Activated naive CD4-positive, alpha-beta T cell treated with anti-CD3 and anti-CD28 coated beads, Interleukin-2, amount 50 U/mL, for 72 hours (primary cell): ENCODE results near the gene CD83. TPM values are rescaled to one million over a fixed set of nuclear protein-coding genes. Genes with fewer than 3 reads are reported as not detected.

Experiments used
- ATAC-seq, 2 donors: fragments of 150-1000 bp; cut with Tn5 transposase; 2 replicates each; pipeline ENCODE4 v1.10.0; 2021; ENCODE audit warnings: mild to moderate bottlenecking in 2 of 2, moderate library complexity in 2 of 2
- DNase-seq, 2 donors: peaks; one replicate each; pipeline ENCODE4 v3.0.0; 2021 to 2022; ENCODE audit warnings: low spot score in 2 of 2
- H3K27ac Mint-ChIP-seq, 2 donors: one replicate each; pipeline ENCODE4 v1.8.0; 2022; ENCODE audit warnings: mild to moderate bottlenecking in 2 of 2, mixed read lengths in 2 of 2
- H3K36me3 Mint-ChIP-seq, 2 donors: one replicate each; pipeline ENCODE4 v1.8.0; 2022; ENCODE audit warnings: mixed read lengths in 2 of 2
- H3K9me3 Mint-ChIP-seq, 2 donors: one replicate each; pipeline ENCODE4 v1.8.0; 2022; ENCODE audit warnings: mixed read lengths in 2 of 2
- total RNA-seq, 2 donors: library from RNA; stranded (reverse); gene quantifications; one replicate each; pipeline ENCODE4 v1.2.3, GENCODE V29; 2022

CD83 gene
- total RNA-seq, 2 donors from 2014 or later, result 8.9 to 13.8 TPM

DNA sequence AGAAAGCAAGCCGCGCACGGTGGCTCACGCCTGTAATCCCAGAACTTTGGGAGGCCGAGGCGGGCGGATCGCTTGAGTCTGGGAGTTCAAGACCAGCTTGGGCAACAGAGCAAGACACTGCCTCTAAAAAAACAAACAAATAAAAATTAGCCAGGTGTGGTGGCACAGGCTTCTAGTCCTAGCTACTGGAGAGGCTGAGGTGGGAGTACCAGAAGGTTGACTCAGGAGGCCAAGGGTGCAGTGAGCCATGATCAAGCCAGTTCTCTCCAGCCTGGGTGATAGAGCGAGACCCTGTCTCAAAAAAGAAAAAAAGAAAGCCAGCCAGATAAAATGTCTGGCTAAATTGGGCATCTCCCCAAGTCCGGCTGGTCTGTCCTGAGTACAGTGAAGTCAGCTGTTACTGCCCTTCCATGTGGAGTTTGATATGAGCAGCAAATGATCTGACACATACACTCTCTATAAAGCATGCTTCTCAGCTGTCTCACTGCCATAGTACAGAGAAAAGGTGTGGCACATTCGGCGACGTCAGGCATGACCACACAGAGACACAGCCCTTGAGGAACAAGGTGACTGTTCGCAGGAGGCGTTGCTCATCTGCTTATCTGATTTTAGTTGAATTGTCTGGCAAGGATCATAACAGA is 13.0 kb downstream of the CD83 start:
- no peaks in the 10 kb centered on the region for H3K9me3 Mint-ChIP-seq
- DNase-seq, result no peak
- H3K27ac Mint-ChIP-seq, result peak overlapping the region; percentile 11 to 32
- peaks cover 31 to 41% of the 10 kb centered on the region in 2 donors for H3K36me3 Mint-ChIP-seq
- no peak for ATAC-seq

GRCh38 chr6:14131579-14131978 is 14.0 kb downstream of the CD83 start:
- Mint-ChIP-seq H3K36me3 (peaks cover 38 to 48% of the 10 kb centered on the region in 2 donors), H3K27ac (no peak overlapping the region), H3K9me3 (no peaks in the 10 kb centered on the region)
- no peak for ATAC-seq
- no peak for DNase-seq

DNA sequence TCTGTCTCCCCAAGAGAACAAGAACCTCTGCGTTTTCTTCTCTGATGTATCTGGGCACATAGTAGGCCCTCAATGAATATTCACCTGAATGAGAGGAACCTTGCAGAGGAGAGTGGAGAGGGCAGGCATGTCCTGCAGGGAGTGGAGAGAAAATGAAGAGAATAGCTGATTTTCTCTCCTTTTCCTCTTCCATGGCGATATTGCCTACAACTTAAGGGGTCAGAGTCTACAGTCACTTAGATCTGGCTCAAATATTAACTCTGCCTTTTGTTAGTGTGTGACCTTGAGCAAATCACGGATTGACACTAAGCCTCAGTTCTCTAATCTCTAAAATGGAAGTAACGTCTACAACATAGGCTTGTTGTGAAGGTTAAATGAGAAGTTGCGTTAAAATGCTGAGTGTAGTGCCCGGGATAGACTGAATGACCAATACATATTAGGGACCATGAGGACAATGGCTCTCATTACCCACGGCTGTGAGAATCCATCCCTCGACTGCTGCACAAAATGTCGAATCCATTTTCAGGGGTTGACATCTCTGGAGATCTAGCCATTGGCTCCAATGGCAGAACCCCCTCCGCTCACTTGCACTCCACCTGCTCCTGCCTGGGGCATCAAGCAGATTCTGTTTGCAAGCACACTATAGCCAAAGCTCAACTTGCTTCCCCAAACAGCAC is 14.8 kb downstream of the CD83 start:
- Mint-ChIP-seq H3K36me3 (peaks cover 38 to 48% of the 10 kb centered on the region in 2 donors), H3K27ac (no peak overlapping the region), H3K9me3 (no peaks in the 10 kb centered on the region)
- no peak for DNase-seq
- ATAC-seq, result no peak

DNA sequence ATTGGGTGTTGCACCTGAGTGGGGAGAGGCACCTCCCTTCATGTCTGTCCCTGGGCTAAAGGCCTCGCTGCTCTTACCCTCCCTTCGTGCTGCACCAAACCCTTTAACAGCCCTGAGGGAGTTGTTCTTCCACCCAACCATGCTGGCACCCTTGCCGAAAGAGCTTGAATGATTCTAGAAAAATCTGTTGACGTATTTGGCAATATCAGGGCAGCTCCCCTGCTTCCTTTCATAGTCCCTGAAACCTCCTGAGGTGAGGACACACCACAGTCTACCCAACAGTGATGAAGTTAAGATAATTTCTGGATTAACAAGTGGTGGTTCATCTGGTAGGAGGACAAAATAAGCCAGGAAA is 15.3 kb downstream of the CD83 start:
- Mint-ChIP-seq H3K36me3 (peaks cover 38 to 48% of the 10 kb centered on the region in 2 donors), H3K9me3 (no peaks in the 10 kb centered on the region), H3K27ac (no peak overlapping the region)
- ATAC-seq, result no peak
- DNase-seq, result no peak

DNA sequence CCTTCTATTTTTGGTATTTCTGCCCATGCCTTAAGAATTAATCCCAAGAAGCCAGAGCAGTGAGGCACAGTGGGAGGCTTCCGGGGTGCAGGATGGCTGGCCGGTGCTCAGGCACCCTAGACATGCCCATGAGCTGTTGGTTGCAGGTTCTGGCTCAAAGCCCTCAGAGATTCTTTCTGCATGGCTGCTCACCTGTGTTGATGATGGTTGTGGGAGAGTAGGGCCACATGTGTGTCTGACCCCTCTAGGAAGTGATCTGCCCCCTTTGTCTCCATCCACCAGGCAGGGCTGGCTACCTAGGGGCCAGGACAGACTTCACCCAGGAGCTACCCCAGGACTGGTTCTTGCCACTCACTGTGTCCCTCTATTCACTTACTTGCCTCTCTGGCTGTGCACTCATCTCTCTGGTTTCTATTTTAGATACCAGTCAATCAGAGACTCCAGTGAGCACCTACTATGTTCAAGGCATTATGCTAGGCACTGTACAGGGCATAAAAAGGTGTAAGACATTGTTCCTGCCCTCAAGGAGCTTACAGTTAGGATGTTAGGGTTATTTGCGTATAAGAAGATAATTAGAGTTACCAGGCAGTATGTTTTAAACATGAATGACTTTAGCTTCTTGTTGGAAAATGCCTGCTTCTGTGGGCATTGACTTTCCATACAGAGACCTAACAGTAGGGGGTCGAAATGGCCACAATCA is 16.8 kb downstream of the CD83 start:
- DNase-seq, result no peak
- Mint-ChIP-seq H3K36me3 (peaks cover 38 to 48% of the 10 kb centered on the region in 2 donors), H3K9me3 (no peaks in the 10 kb centered on the region), H3K27ac (peak overlapping the region; percentile 41 to 42)
- ATAC-seq, result no peak

DNA sequence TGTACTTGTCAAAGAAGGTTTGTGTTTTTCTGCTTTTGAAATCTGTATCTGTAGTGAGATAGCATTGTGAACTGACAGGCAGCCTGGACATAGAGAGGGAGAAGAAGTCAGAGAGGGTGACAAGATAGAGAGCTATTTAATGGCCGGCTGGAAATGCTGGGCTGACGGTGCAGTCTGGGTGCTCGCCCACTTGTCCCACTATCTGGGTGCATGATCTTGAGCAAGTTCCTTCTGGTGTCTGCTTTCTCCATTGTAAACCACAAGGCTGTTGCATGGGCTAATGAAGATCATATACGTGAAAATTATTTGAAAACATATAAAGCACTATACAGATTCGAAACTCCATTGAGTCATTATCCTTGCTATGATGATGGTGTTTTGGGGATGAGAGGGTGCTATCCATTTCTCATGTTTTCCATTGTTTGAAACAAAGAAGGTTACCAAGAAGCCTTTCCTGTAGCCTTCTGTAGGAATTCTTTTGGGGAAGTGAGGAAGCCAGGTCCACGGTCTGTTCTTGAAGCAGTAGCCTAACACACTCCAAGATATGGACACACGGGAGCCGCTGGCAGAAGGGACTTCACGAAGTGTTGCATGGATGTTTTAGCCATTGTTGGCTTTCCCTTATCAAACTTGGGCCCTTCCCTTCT is 18.4 kb downstream of the CD83 start:
- peak in 1 of 2 donors; percentile 37 for ATAC-seq
- H3K27ac Mint-ChIP-seq, result no peak overlapping the region
- no peaks in the 10 kb centered on the region for H3K9me3 Mint-ChIP-seq
- no peak for DNase-seq
- H3K36me3 Mint-ChIP-seq, result peaks cover 36 to 45% of the 10 kb centered on the region in 2 donors

DNA sequence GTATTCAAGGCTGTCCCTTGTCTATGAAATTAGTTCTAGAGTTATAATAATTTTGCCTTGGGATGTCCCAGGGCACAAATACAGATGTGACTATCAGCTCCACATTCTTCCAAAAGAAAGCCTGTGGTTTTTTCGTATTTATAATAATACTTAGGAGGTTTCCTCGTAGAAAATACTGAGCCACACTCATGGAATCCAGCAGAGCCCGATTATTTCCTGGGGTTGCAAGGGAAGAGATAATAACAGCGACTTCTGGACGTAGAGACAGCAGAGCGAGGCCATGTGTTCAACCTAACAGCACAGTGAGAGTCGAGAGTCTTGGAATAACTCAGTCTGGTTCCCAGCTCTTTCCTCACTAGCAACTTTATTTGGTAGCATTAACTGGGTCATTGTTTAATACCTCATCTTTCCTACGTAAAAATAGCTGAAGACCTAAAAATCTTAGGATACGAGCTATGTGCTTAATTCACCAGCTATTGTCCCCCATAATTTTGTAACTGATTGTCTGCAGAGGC is 21.2 kb downstream of the CD83 start:
- H3K9me3 Mint-ChIP-seq, result no peaks in the 10 kb centered on the region
- DNase-seq (no peak), ATAC-seq (no peak)
- H3K36me3 Mint-ChIP-seq, result peaks cover 21 to 25% of the 10 kb centered on the region in 2 donors
- peak overlapping the region in 1 of 2 donors; percentile 48 for H3K27ac Mint-ChIP-seq

- ATAC-seq, result no peak
- no peaks in the 10 kb centered on the region for H3K36me3 Mint-ChIP-seq
- no peak overlapping the region for H3K27ac Mint-ChIP-seq
- no peak for DNase-seq
- no peaks in the 10 kb centered on the region for H3K9me3 Mint-ChIP-seq
These were observed 23.9 kb downstream of the CD83 start for GRCh38 chr6:14141351-14142062.

GRCh38 chr6:14142063-14142450 is 24.5 kb downstream of the CD83 start:
- H3K36me3 Mint-ChIP-seq, result no peaks in the 10 kb centered on the region
- no peaks in the 10 kb centered on the region for H3K9me3 Mint-ChIP-seq
- no peak for DNase-seq
- no peak overlapping the region for H3K27ac Mint-ChIP-seq
- no peak for ATAC-seq

GRCh38 chr6:14142511-14143223 is 25.1 kb downstream of the CD83 start:
- Mint-ChIP-seq H3K27ac (no peak overlapping the region), H3K36me3 (no peaks in the 10 kb centered on the region), H3K9me3 (no peaks in the 10 kb centered on the region)
- no peak for ATAC-seq
- DNase-seq, result no peak

DNA sequence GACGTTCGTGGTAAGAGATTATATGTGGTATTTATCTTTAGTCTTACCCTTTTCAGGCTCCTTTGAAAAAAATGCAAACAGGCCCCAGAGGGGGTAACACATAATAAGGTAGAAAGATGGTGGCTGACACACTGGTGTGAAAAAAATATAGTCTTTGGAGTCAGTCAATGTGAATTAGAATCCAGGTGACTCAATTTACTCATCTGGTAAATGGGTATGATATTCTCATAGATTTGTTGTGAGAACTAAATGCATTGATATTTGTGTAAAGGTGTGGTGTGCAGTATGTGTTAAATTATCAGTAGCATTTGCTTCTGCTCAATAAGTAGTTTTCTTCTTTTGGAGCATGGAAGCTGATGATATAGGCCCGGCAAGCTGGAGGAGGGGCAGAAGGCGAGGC is 25.7 kb downstream of the CD83 start:
- no peak for DNase-seq
- H3K9me3 Mint-ChIP-seq, result no peaks in the 10 kb centered on the region
- H3K27ac Mint-ChIP-seq, result no peak overlapping the region
- no peak for ATAC-seq
- H3K36me3 Mint-ChIP-seq, result no peaks in the 10 kb centered on the region

GRCh38 chr6:14144678-14145113 is 27.1 kb downstream of the CD83 start:
- ATAC-seq (peak; percentile 88 to 89), DNase-seq (peak; percentile 64 to 85)
- Mint-ChIP-seq H3K27ac (no peak overlapping the region), H3K36me3 (no peaks in the 10 kb centered on the region), H3K9me3 (no peaks in the 10 kb centered on the region)

DNA sequence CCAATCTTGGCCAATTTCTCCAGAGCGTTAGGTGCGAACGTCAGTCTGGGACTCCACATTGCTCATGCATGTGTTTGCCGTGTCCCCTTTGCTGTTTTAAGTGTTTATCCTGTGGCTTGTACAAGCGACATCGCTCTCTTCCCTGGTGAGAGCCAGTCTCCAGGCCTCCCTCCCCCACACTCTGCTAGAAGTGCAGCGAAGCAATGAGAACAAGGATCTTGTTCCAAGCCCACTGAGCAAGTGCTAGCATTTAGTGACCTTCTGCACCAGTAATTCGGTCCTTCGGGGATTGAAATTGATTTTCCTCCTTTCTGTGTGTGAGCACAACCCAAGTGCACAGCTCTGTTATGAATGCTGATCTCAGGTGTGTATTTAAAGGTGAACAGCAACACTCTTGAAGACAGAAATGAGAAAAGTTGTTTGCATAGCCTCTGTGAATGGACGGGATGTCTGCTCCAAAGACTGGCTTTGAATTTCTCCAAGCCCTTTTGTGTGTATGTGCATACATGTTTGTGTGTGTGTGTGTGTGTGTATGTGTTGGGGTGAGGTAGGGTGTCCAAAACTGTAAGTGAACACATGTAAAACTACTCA is 29.0 kb downstream of the CD83 start:
- ATAC-seq (no peak), DNase-seq (no peak)
- Mint-ChIP-seq H3K9me3 (no peaks in the 10 kb centered on the region), H3K27ac (no peak overlapping the region), H3K36me3 (no peaks in the 10 kb centered on the region)

GRCh38 chr6:14147891-14148290 is 30.3 kb downstream of the CD83 start:
- no peaks in the 10 kb centered on the region for H3K36me3 Mint-ChIP-seq
- H3K9me3 Mint-ChIP-seq, result no peaks in the 10 kb centered on the region
- DNase-seq (no peak), ATAC-seq (no peak)
- H3K27ac Mint-ChIP-seq, result no peak overlapping the region

- DNase-seq, result no peak
- Mint-ChIP-seq H3K27ac (no peak overlapping the region), H3K36me3 (no peaks in the 10 kb centered on the region), H3K9me3 (no peaks in the 10 kb centered on the region)
- no peak for ATAC-seq
These were observed 30.9 kb downstream of the CD83 start for GRCh38 chr6:14148471-14148870.
